ENCODE data around the gene DHX40. TPM values are rescaled to one million over a fixed set of nuclear protein-coding genes. Genes with fewer than 3 reads are reported as not detected.
"Not testable (repeated sequence)": the region's sequence is repeated elsewhere in the genome, so short reads cannot be mapped to it uniquely, and the experiment has no call there.

The DHX40 gene
- total and polyA plus RNA-seq, 2 donors (not counting 1 experiment from before 2014, with no cell fraction given) = 41.9 to 58.6 TPM

GRCh38 chr17:59519132-59519531 is 46.3 kb upstream of the DHX40 start:
- no peaks in the 10 kb centered on the region for H3K9me3 ChIP-seq (ENCODE audit: control insufficient read depth, insufficient read depth, low read depth, low read length)
- TF ChIP-seq EZH2 (IDR thresholded peaks at IDR 0.05; ENCODE audit: low read length, missing control alignments) = no peak
- TF ChIP-seq, protein P1, sequence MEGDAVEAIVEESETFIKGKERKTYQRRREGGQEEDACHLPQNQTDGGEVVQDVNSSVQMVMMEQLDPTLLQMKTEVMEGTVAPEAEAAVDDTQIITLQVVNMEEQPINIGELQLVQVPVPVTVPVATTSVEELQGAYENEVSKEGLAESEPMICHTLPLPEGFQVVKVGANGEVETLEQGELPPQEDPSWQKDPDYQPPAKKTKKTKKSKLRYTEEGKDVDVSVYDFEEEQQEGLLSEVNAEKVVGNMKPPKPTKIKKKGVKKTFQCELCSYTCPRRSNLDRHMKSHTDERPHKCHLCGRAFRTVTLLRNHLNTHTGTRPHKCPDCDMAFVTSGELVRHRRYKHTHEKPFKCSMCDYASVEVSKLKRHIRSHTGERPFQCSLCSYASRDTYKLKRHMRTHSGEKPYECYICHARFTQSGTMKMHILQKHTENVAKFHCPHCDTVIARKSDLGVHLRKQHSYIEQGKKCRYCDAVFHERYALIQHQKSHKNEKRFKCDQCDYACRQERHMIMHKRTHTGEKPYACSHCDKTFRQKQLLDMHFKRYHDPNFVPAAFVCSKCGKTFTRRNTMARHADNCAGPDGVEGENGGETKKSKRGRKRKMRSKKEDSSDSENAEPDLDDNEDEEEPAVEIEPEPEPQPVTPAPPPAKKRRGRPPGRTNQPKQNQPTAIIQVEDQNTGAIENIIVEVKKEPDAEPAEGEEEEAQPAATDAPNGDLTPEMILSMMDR (conservative IDR thresholded peaks at IDR 0.05 in 1 of 2, IDR thresholded peaks at IDR 0.05 in 1 of 2; ENCODE audit: low read depth in 1 of 2, low read length in 2 of 2) = no peak
- no peak overlapping the region for H3K9ac ChIP-seq (ENCODE audit: insufficient read depth, low read length)
- no peak overlapping the region for H3K4me2 ChIP-seq (ENCODE audit: extremely low read depth, insufficient read depth, low read length)
- no peak overlapping the region for H3K4me3 ChIP-seq (replicated peaks in 1 of 4; ENCODE audit: control extremely low read depth in 1 of 4, insufficient read depth in 1 of 4, low read depth in 3 of 4, low read length in 4 of 4)
- H3K79me2 ChIP-seq (ENCODE audit: control insufficient read depth, insufficient read depth, low read length) = no peaks in the 10 kb centered on the region
- H3K4me1 ChIP-seq (ENCODE audit: control insufficient read depth, extremely low read depth, insufficient read depth, low read length) = peaks cover 2% of the 10 kb centered on the region
- H3K36me3 ChIP-seq (ENCODE audit: control insufficient read depth, insufficient read depth, low read length) = no peaks in the 10 kb centered on the region
- H2AFZ ChIP-seq (ENCODE audit: low read length) = no peak overlapping the region
- no peak overlapping the region for H3K27ac ChIP-seq (ENCODE audit: insufficient read depth, low read length)
- peak in 1 of 2 donors; percentile 11 for DNase-seq (ENCODE audit: low read depth in 2 of 2)
- H4K20me1 ChIP-seq (ENCODE audit: control insufficient read depth, extremely low read depth, insufficient read depth, low read length) = no peaks in the 10 kb centered on the region
- H3K27me3 ChIP-seq (ENCODE audit: control insufficient read depth, insufficient read depth, low read length) = no peaks in the 10 kb centered on the region

DNA sequence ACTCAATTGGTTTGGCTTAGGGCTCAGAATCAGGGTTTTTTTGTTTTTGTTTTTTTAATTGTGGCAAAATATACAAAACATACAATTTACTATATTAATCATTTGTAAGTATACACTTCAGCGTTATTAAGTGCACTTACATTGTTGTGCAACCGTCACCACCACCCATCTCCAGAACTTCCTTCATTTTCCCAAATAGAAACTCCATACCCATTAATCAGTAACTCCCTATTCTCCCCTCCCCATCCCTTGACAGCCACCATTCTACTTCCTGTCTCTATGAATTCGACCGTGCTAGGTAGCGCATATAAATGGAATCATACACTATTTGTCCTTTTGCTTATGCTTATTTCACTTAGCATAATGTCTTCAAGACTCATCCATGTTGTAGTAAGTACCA is 45.2 kb upstream of the DHX40 start:
- Histone ChIP-seq H4K20me1 (ENCODE audit: control insufficient read depth, extremely low read depth, insufficient read depth, low read length) (no peaks in the 10 kb centered on the region), H3K79me2 (ENCODE audit: control insufficient read depth, insufficient read depth, low read length) (no peaks in the 10 kb centered on the region), H2AFZ (ENCODE audit: low read length) (no peak overlapping the region), H3K9ac (ENCODE audit: insufficient read depth, low read length) (no peak overlapping the region), H3K9me3 (ENCODE audit: control insufficient read depth, insufficient read depth, low read depth, low read length) (no peaks in the 10 kb centered on the region), H3K27ac (ENCODE audit: insufficient read depth, low read length) (no peak overlapping the region), H3K4me2 (ENCODE audit: extremely low read depth, insufficient read depth, low read length) (no peak overlapping the region), H3K4me1 (ENCODE audit: control insufficient read depth, extremely low read depth, insufficient read depth, low read length) (peaks cover 2% of the 10 kb centered on the region), H3K27me3 (ENCODE audit: control insufficient read depth, insufficient read depth, low read length) (no peaks in the 10 kb centered on the region), H3K4me3 (replicated peaks in 1 of 4; ENCODE audit: control extremely low read depth in 1 of 4, insufficient read depth in 1 of 4, low read depth in 3 of 4, low read length in 4 of 4) (no peak overlapping the region), H3K36me3 (ENCODE audit: control insufficient read depth, insufficient read depth, low read length) (no peaks in the 10 kb centered on the region)
- TF ChIP-seq EZH2 (IDR thresholded peaks at IDR 0.05; ENCODE audit: low read length, missing control alignments) = no peak
- TF ChIP-seq, protein P1 (conservative IDR thresholded peaks at IDR 0.05 in 1 of 2, IDR thresholded peaks at IDR 0.05 in 1 of 2; ENCODE audit: low read depth in 1 of 2, low read length in 2 of 2) = no peak
- DNase-seq (ENCODE audit: low read depth in 2 of 2) = no peak

- no peaks in the 10 kb centered on the region for H3K79me2 ChIP-seq (ENCODE audit: control insufficient read depth, insufficient read depth, low read length)
- H3K27me3 ChIP-seq (ENCODE audit: control insufficient read depth, insufficient read depth, low read length) = no peaks in the 10 kb centered on the region
- no peak overlapping the region for H3K4me3 ChIP-seq (replicated peaks in 1 of 4; ENCODE audit: control extremely low read depth in 1 of 4, insufficient read depth in 1 of 4, low read depth in 3 of 4, low read length in 4 of 4)
- peaks cover 2% of the 10 kb centered on the region for H3K4me1 ChIP-seq (ENCODE audit: control insufficient read depth, extremely low read depth, insufficient read depth, low read length)
- no peak for TF ChIP-seq EZH2 (IDR thresholded peaks at IDR 0.05; ENCODE audit: low read length, missing control alignments)
- TF ChIP-seq, protein P1 (conservative IDR thresholded peaks at IDR 0.05 in 1 of 2, IDR thresholded peaks at IDR 0.05 in 1 of 2; ENCODE audit: low read depth in 1 of 2, low read length in 2 of 2) = peak; percentile 82 to 92
- H4K20me1 ChIP-seq (ENCODE audit: control insufficient read depth, extremely low read depth, insufficient read depth, low read length) = no peaks in the 10 kb centered on the region
- H3K9ac ChIP-seq (ENCODE audit: insufficient read depth, low read length) = no peak overlapping the region
- H3K27ac ChIP-seq (ENCODE audit: insufficient read depth, low read length) = no peak overlapping the region
- H3K9me3 ChIP-seq (ENCODE audit: control insufficient read depth, insufficient read depth, low read depth, low read length) = no peaks in the 10 kb centered on the region
- H3K36me3 ChIP-seq (ENCODE audit: control insufficient read depth, insufficient read depth, low read length) = no peaks in the 10 kb centered on the region
- peak; percentile 31 to 70 for DNase-seq (ENCODE audit: low read depth in 2 of 2)
- peak overlapping the region; percentile 79 for H2AFZ ChIP-seq (ENCODE audit: low read length)
- peak overlapping the region; percentile 23 for H3K4me2 ChIP-seq (ENCODE audit: extremely low read depth, insufficient read depth, low read length)
These were observed 43.8 kb upstream of the DHX40 start for GRCh38 chr17:59521465-59522126.

DNA sequence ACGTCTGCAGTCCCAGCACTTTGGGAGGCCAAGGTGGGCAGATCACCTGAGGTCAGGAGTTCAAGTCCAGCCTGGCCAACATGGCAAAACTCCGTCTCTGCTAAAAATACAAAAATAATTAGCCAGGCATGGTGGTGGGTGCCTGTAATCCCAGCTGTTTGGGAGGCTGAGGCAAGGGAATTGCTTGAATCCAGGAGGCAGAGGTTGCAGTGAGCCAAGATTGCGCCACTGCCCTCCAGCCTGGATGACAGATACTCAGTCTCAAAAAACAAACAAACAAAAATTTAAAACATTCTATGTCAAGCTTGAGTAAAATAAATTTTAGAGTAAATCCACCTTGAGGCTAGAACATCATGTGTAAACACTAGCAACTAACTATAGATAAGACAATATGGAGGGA is 40.5 kb upstream of the DHX40 start:
- H3K27me3 ChIP-seq (ENCODE audit: control insufficient read depth, insufficient read depth, low read length); H3K79me2 ChIP-seq (ENCODE audit: control insufficient read depth, insufficient read depth, low read length); DNase-seq (ENCODE audit: low read depth in 2 of 2); H3K4me3 ChIP-seq (replicated peaks in 1 of 4; ENCODE audit: control extremely low read depth in 1 of 4, insufficient read depth in 1 of 4, low read depth in 3 of 4, low read length in 4 of 4); H3K27ac ChIP-seq (ENCODE audit: insufficient read depth, low read length); H3K36me3 ChIP-seq (ENCODE audit: control insufficient read depth, insufficient read depth, low read length); H4K20me1 ChIP-seq (ENCODE audit: control insufficient read depth, extremely low read depth, insufficient read depth, low read length); H3K4me1 ChIP-seq (ENCODE audit: control insufficient read depth, extremely low read depth, insufficient read depth, low read length); H3K9me3 ChIP-seq (ENCODE audit: control insufficient read depth, insufficient read depth, low read depth, low read length); H2AFZ ChIP-seq (ENCODE audit: low read length); H3K9ac ChIP-seq (ENCODE audit: insufficient read depth, low read length); H3K4me2 ChIP-seq (ENCODE audit: extremely low read depth, insufficient read depth, low read length): not testable (repeated sequence)
